Ishikawa (cell line): Measurements from ENCODE around the gene RFX5.

Experiments used
- CEBPB ChIP-seq: IDR thresholded peaks from 2 replicates; pipeline ENCODE4 v1.6.1; 2012
- CREB1 ChIP-seq: IDR thresholded peaks from 2 replicates; pipeline ENCODE4 v1.6.1; 2012; ENCODE audit warnings: low read depth
- EGR1 ChIP-seq: IDR thresholded peaks from 2 replicates; pipeline ENCODE4 v1.6.1; 2012
- EP300 ChIP-seq: IDR thresholded peaks from 2 replicates; pipeline ENCODE4 v1.6.1; 2012; ENCODE audit warnings: borderline replicate concordance
- FOXM1 ChIP-seq: IDR thresholded peaks from 2 replicates; pipeline ENCODE4 v1.6.1; 2012; ENCODE audit warnings: low read depth, borderline replicate concordance
- MAX ChIP-seq: IDR thresholded peaks from 2 replicates; pipeline ENCODE4 v1.6.1; 2012
- RAD21 ChIP-seq: IDR thresholded peaks from 2 replicates; pipeline ENCODE4 v1.6.1; 2012; ENCODE audit warnings: low read depth
- REST ChIP-seq: IDR thresholded peaks from 2 replicates; pipeline ENCODE4 v1.6.1; 2012; ENCODE audit warnings: low read depth, mild to moderate bottlenecking
- TAF1 ChIP-seq: IDR thresholded peaks from 2 replicates; pipeline ENCODE4 v1.6.1; 2012; ENCODE audit warnings: low read depth, mild to moderate bottlenecking
- TCF12 ChIP-seq: IDR thresholded peaks from 2 replicates; pipeline ENCODE4 v1.6.1; 2012; ENCODE audit warnings: low read depth
- TEAD4 ChIP-seq: IDR thresholded peaks from 2 replicates; pipeline ENCODE4 v1.6.1; 2012
- YY1 ChIP-seq: IDR thresholded peaks from 2 replicates; pipeline ENCODE4 v1.6.1; 2012; ENCODE audit warnings: low read depth
- TF ChIP-seq, protein P1 (sequence below): IDR thresholded peaks from 2 replicates; pipeline ENCODE4 v1.6.1; 2012

DNA sequence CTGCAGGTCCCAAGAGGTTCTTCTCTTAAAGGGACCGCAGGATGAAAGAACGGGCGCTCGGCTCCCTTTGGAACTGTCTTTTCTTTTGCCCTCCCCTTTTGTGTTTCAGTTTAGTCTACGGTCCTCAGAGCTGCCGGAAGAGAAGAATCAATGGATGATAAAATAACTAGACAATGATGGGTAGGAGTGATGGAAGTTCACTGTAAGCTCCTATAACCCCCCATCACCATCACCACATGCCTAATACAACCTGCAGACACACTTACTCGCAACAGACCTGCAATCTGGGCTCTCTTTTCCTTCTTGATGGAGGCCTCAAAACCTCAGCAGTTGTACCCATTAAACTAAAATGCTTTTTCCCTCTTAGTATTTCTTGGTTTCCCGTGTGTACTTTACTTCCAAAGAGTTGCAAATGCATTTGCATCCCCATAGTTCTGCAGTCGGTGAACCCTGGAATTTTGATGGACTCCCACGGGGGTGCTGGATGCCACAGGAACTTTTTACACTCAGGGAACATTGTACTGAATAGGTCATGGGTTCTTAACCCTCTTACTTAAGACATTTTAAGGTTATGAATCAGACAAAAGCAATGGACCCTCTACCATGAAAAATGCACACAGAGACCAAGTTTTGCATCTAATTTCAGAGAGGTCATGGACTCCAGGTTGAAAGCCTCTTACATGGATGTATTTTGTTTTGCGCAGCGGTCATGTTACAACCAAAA is 633 bp upstream of the RFX5 start:
- TF ChIP-seq CREB1 (no peak), REST (no peak), RAD21 (no peak), EGR1 (no peak), FOXM1 (no peak), CEBPB (no peak), MAX (no peak; the same call in 1 of the 2 replicates), YY1 (no peak), EP300 (no peak), TCF12 (no peak), TEAD4 (no peak), TAF1 (no peak)
- TF ChIP-seq, protein P1, sequence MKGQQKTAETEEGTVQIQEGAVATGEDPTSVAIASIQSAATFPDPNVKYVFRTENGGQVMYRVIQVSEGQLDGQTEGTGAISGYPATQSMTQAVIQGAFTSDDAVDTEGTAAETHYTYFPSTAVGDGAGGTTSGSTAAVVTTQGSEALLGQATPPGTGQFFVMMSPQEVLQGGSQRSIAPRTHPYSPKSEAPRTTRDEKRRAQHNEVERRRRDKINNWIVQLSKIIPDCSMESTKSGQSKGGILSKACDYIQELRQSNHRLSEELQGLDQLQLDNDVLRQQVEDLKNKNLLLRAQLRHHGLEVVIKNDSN: no peak
